Activated CD8-positive, alpha-beta memory T cell treated with anti-CD3 and anti-CD28 coated beads for 24 hours (primary cell): Measurements from ENCODE around the gene B3GNT4.
"Not testable (repeated sequence)": the region's sequence is repeated elsewhere in the genome, so short reads cannot be mapped to it uniquely, and the experiment has no call there.

ENCODE experiments used
- DNase-seq: peaks from one replicate; pipeline ENCODE4 v3.0.0-alpha.2; 2020

B3GNT4 gene

GRCh38 chr12:122189626-122190475 lies 13.7 kb upstream of the B3GNT4 start:
- no peak for DNase-seq

DNA sequence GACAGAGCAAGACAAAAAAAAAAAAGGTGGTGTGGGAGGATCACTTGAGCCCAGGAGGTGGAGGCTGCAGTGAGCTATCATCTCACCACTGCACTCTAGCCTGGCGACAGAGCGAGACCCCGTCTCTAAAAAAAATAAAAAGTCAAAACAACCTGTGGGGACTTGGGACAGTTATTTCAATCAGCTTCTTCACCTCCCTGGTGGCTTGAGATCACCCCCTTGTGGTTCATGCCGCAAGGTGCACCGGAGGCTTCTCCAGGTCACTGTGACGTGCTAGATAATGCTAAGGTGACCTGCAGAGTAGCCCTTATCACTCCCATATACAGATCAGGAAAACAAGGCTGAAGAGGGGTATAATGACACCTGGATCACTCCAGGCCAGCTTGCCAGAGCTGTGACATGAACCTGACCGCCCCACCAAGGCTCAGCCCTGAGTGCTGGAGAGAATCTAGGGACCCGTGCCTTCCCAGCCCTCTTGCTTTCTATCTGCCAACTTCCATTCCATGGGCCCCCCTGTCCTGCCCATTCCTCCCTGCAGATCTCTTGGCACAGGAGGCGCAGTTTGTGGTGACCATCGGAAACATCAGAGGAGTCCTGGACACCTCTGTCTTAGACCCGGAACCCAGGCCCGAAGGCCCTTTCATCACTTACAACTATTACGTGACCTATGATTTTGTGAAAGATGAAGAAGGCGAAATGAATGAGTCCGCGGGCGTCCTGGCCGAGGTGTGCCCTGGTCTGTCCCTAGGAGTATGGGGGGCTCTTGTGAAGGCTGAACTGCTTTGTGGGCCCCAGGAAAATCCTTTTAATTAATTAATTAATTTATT lies 12.5 kb upstream of the B3GNT4 start:
- peak; percentile 87 for DNase-seq

DNA sequence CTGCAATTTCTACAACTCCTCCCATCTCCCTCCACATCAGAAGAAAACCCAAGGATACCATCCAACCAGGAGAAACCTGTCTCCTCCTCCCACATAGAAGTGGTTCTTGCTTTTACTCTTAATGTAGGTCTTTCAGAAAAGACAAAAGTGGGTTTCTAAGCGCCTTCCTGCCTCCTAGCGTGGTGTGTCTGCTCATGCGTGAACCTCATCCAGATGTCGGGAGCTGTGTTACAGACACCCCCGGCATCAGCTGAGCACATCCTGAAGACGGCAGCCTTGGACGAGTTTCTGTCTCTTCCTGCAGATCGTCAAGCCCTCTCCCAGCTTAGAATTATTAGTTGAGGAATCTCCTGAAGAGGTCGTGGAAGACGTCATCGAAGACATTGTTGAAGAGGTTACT lies 11.1 kb upstream of the B3GNT4 start:
- no peak for DNase-seq

- no peak for DNase-seq
Measured at GRCh38 chr12:122194804-122195203, 8.7 kb upstream of the B3GNT4 start.

DNA sequence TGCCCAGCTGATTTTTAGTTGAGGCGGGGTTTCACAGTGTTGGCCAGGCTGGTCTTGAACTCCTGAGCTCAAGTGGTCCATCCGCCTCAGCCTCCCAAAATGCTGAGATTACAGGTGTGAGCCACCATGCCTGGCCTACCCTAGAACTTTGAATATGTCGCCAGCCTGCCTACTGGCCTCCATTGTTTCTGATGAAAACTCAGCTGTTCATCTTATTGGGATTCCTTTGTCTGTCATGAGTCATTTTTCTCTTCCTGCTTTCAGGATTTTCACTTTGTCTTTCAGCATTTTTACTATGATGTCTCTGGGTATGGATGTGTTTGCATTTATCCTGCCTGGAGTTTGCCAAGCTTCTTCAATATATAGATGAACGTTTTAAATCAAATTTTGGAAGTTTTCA lies 8.1 kb upstream of the B3GNT4 start:
- no peak for DNase-seq

GRCh38 chr12:122197612-122197966 lies 5.9 kb upstream of the B3GNT4 start:
- no peak for DNase-seq

GRCh38 chr12:122199484-122200355 lies 3.8 kb upstream of the B3GNT4 start:
- no peak for DNase-seq

GRCh38 chr12:122200541-122201175 lies 2.9 kb upstream of the B3GNT4 start:
- DNase-seq, result no peak

- no peak for DNase-seq
Measured at GRCh38 chr12:122201381-122201780, 2.1 kb upstream of the B3GNT4 start.

DNA sequence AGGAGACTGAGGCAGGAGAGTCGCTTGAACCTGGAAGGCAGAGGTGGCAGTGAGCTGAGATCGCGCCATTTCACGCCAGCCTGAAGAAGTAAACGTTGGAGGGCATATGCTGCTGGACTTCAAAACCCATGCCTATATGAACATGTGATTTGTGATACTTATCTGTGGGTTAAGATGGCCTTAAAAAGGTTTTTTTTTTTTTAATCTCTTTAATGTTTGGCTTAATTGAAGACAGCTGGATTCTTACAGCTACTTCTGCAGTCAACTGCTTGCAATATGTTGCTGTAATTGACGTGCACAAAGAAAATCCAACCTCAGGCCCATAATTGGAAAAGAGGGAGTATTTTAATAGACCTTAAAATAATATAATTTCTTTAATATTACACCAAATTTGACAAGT lies 1.5 kb upstream of the B3GNT4 start:
- DNase-seq, result no peak

DNA sequence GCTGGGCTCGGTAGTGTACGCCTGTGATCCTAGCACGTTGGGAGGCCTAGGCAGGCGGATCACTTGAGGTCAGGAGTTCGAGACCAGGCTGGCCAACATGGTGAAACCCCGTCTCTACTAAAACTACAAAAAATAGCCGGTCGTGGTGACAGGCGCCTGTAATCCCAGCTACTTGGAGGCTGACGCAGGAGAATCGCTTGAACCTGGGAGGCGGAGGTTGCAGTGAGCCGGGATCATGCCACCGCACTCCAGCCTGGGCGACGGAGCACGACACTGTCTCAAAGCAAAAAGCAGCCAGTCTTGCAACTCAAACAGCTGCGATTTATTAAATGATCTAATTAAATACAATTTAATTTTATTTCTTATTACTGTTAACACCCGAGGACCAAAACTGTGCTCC lies 698 bp upstream of the B3GNT4 start:
- not testable (repeated sequence) for DNase-seq

GRCh38 chr12:122204167-122205052 lies 901 bp downstream of the B3GNT4 start:
- DNase-seq, result peak; percentile 69

- DNase-seq, result no peak
Measured at GRCh38 chr12:122205053-122205925, 1.8 kb downstream of the B3GNT4 start.

DNA sequence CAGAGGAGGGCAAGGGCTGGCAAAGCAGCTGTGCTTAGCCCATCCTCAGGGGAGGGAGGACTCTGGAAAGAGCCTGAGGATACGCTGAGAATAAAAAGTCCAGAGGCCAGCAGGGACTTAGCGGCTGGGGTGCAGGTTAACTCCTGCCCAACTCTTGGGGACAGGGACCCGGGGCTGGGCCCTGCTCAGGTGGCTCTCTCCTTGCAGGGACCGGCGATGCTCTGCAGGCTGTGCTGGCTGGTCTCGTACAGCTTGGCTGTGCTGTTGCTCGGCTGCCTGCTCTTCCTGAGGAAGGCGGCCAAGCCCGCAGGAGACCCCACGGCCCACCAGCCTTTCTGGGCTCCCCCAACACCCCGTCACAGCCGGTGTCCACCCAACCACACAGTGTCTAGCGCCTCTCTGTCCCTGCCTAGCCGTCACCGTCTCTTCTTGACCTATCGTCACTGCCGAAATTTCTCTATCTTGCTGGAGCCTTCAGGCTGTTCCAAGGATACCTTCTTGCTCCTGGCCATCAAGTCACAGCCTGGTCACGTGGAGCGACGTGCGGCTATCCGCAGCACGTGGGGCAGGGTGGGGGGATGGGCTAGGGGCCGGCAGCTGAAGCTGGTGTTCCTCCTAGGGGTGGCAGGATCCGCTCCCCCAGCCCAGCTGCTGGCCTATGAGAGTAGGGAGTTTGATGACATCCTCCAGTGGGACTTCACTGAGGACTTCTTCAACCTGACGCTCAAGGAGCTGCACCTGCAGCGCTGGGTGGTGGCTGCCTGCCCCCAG lies 2.8 kb downstream of the B3GNT4 start:
- no peak for DNase-seq

DNA sequence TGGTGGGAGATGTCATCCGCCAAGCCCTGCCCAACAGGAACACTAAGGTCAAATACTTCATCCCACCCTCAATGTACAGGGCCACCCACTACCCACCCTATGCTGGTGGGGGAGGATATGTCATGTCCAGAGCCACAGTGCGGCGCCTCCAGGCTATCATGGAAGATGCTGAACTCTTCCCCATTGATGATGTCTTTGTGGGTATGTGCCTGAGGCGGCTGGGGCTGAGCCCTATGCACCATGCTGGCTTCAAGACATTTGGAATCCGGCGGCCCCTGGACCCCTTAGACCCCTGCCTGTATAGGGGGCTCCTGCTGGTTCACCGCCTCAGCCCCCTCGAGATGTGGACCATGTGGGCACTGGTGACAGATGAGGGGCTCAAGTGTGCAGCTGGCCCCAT lies 3.5 kb downstream of the B3GNT4 start:
- no peak for DNase-seq

GRCh38 chr12:122207391-122207790 lies 3.9 kb downstream of the B3GNT4 start:
- no peak for DNase-seq

GRCh38 chr12:122208073-122208820 lies 4.7 kb downstream of the B3GNT4 start:
- no peak for DNase-seq

DNA sequence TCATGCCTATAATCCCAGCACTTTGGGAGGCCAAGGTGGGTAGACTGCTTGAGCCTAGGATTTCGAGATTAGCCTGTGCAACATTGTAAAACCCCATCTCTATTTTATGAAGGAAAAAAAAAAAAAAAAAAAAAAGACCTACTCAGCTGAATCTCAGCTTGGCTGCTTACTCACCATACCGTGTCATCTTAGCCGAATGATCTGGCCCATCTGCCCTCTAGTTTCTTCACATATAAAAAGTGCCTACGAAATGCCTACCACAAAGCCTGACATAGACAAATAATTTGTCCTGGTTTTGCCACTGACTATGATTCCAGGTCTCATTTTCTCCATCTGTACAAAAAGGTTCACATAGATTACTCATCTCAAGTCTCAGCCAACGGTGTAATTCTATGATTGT lies 12.3 kb downstream of the B3GNT4 start:
- DNase-seq, result no peak

GRCh38 chr12:122216445-122216844 lies 12.9 kb downstream of the B3GNT4 start:
- DNase-seq, result no peak
